GM21529 (cell line): ENCODE results near the gene OSBPL3.
A peak's percentile ranks its signal among the peaks of the same experiment; 100 is the strongest.
"Not testable (repeated sequence)": the region's sequence is repeated elsewhere in the genome, so short reads cannot be mapped to it uniquely, and the experiment has no call there.

Source experiments
- ATAC-seq: cut with Tn5 transposase; IDR thresholded peaks from one replicate; pipeline ENCODE4 v1.9.1; 2021; ENCODE audit not compliant: unreplicated experiment

OSBPL3 gene

DNA sequence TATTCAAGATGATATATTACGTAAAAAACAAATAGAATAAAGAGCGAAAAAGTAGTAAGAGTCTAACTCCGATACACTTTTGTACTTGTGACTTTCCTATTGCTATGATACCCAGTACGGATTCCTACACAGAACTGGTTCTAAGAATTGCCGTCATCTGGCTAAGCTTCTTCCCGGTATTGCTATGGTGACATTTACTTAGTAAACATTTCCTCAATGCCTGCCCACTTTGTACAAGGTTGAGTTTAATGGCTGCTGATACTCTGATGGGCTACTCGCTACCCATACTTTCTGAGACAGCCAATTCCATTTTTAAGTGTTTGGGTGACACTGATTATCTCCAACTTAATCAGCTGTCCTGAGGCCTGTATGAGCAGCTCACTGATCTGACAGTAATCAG is 55.6 kb downstream of the OSBPL3 start:
- ATAC-seq, result no peak

DNA sequence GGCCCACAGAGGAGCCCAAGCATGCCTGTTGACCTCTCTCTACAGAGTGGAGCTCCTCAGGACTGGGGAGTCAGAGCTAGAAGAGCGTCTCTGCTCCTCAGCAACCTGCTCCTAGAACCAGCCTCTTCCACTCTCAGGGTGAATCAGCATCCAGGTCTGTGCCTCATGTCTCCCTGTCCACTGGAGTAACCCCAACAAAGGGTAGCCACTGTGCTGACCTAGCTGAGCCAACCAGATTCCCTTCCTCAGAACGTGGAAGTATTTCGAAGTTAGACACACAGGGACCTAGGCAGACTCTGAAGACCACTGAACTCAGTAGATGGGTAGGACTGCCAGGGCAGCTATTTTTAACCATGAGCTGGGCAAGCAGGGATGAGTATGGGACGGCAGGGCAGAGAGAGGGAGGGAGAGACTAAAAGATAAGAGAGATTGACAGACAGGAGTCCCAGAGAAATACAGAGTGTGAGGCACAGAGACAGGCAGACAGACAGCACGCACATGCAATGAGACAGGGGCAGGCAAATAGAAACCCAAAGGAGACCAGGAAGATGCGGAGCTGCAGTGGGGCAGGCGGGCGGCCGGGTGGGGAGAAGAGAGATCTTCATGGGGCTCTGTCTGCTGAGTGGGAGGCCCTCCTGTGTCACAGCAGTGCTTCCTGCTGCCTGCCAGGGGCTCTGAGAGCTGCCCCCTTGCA is 56.7 kb downstream of the OSBPL3 start:
- ATAC-seq, result no peak

GRCh38 chr7:24922099-24922773 is 57.7 kb downstream of the OSBPL3 start:
- no peak for ATAC-seq

DNA sequence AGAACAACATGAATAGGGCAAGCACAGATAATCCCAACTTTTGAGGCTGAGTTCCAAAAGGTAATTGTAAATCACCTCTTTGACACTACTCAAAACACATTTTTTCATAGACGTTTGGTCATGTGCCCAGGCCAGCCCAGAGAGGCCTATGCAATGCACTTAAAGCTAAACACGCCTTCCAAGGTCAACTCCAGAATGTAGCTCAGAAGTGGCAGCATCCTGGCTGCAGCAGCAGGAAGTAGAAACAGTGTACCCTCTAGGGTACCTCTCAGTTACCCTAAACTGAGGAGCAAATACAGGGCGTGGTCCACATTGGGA is 58.7 kb downstream of the OSBPL3 start:
- ATAC-seq, result no peak

DNA sequence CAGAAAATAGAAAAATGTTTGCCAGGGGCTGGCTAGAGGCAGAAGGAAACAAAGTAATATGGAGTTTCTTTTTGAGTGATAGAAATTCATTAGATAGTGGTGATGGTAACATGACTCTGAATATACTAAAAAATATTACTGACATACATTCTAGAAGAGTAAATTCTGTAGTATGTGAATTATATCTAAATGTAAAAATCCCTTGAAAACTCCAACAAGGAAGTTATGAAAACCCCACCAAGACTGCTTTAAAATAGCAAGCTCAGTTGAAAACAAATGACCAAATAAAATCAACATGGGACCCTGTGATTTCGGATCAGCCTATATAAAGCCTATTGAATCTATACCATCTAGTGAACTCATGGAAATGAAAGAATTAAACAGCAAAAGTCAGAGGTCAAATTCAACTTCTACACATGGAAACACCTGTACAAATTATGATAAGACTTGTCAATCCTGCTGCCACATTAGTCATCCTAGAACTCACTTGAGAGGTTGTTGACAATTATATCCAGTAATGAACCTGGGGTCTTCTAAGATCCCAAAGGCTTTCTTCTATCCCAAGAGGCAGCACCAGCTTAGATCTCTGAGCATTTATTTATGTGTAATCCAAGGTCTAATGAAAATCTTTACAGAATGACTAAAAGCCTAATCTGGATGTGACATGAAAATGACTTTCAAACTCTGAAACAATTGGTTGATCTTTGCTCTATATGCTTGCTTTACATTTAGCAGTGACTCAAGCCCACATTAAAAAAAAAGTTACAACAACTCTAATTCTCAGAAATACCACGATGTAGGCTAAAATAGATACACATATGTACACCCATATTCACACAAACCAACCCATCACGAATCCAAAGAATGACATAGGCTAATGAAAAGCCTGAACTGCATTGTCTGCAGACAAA is 59.3 kb downstream of the OSBPL3 start:
- no peak for ATAC-seq

DNA sequence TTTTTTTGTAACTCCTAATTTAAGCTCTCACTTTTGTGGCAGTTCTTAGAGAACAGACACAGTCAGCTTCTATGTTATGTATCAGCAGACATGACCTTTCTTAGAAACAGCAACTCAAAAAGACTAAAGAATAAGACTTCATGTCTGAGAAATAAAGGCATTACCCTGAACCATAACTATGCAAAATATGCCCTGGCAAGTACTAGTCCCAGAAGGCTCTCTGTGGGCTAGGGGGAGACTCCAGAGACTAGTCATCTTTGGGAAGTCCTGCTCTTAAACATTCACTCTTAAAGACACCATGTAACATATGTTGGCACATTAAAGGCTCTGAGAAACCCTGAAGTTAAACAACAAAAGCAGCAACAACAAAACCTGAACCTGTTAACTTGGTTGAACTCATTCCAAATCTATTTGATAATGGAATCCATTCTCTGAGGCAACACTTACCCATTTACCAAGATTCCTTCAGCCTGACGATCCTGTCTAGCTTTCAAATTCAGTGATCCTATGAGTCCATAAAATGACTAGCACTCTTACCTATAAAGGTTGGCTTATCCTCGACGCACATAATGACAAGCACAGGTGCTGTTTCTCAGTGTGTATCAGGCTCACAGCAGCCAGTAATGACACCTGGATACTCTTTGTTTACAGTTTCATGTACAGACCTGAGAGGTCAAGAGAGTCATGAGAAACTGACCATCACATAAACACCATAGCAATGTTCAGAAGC is 62.3 kb downstream of the OSBPL3 start:
- peak; percentile 42 for ATAC-seq

DNA sequence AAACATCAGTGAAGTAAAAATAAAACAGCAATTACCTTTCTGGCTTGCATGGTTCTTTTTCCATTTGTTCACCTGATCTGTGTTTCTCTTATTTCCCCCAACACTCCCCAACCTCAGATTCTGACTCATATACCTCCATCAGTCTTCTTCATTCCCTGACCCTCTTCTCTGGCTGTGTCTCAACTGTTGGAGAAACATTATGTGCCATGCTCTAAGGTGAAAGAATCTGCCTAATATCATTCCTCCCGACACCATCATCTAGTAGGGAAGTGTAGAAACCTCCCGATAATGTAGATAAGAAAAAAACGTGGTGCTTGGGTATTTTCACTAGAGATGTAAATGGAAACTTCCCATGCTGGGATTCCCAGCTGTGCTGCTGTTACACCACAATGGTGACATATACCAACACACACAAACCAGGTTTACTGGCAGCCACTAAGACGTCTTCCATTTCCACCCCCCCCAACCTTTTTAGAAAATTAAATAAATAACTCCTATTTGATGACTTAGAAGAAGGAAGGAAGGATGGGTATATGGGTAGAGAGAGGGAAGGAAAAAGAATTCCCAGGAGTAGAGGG is 63.4 kb downstream of the OSBPL3 start:
- no peak for ATAC-seq

DNA sequence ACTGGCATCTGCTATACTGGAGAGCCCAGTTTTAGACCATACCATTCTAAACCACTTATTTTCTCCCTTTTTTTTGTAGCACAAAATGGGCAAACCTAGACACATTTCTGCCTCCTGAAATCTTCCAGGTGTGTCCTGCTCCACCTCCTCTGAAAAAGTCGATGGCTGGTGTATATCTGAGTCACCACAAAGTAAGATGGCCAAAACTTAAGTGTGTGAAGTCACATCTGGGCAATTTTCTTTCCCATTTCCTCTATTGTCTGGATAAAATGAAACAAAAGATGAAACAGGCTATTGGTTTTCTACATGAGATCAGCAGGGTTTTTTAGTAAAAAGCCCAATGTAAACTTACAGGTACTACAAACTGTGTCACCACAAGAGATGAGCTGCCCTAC is 65.5 kb downstream of the OSBPL3 start:
- ATAC-seq, result peak; percentile 26

GRCh38 chr7:24913801-24914464 is 66.0 kb downstream of the OSBPL3 start:
- no peak for ATAC-seq

- no peak for ATAC-seq
Observed at GRCh38 chr7:24912874-24913514, 67.0 kb downstream of the OSBPL3 start.

DNA sequence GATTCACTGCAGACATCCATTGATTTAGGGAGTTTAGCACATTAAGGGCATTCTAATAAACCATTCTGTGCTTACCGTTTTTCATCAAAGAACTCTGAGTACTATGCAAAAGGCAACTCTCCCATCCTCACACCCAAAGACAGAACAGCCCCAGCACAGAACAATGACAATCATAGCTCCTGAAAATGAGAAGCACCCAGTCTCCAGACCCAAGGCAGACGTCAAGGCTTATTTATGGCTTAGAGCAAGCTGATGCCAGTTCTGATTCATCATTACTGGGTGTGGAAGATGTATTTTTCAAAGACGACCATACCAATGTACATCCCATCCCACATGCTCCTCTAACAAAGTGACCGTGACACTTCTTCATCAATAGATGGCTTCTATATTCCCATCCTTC is 67.6 kb downstream of the OSBPL3 start:
- ATAC-seq, result no peak

DNA sequence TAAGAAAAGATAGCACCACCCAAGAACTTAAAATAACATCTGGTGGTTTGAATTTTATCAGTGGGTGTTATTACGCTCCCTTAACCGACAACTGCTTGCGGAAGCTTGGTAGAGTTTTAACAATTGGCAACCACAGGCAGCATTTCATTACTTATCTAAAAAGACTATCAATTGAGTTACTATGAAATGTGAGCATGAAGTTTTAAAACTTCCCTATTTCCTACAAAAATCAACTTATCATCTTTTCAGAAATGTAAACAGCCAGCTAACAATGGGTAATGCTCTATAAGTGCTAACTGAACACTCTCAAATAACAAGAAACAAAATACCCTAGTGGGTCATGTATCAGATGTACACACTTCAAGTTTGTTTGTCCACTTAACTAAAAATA is 68.8 kb downstream of the OSBPL3 start:
- ATAC-seq, result peak; percentile 27

GRCh38 chr7:24910551-24911212 is 69.3 kb downstream of the OSBPL3 start:
- no peak for ATAC-seq

GRCh38 chr7:24908727-24909126 is 71.3 kb downstream of the OSBPL3 start:
- no peak for ATAC-seq

DNA sequence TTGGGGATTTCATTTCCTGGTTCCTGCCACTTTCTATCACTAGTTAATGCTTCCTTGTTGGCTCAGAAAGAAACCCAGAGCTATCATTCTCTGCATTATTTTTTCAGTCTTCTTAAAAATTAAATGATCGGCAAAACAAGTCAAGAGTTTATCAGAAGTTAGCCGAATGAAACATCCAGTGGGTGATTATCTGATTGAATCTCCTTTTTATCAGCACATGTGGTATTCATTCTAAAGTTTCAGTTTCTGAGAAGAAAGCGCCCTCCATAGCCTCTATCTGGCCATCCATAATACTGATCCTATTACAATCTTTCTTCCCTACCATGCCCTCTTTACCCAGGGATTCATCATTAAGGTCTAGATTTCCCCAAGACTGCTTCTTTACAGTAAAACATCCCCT is 71.8 kb downstream of the OSBPL3 start:
- no peak for ATAC-seq

GRCh38 chr7:24907311-24907886 is 72.6 kb downstream of the OSBPL3 start:
- ATAC-seq, result peak; percentile 60

GRCh38 chr7:24905996-24906770 is 73.8 kb downstream of the OSBPL3 start:
- ATAC-seq, result no peak

- ATAC-seq, result not testable (repeated sequence)
Observed at GRCh38 chr7:24903992-24904391, 76.0 kb downstream of the OSBPL3 start.
